ENCODE results near the gene AFF1.

The AFF1 gene

GRCh38 chr4:86921608-86922252, 13.1 kb upstream of the AFF1 start:
- no peak for DNase-seq (ENCODE audit: low read depth, low spot score)

GRCh38 chr4:86924811-86925210, 10.0 kb upstream of the AFF1 start:
- DNase-seq (ENCODE audit: low read depth, low spot score), result no peak

GRCh38 chr4:86926435-86927086, 8.2 kb upstream of the AFF1 start:
- no peak for DNase-seq (ENCODE audit: low read depth, low spot score)

GRCh38 chr4:86927843-86928395, 6.9 kb upstream of the AFF1 start:
- DNase-seq (ENCODE audit: low read depth, low spot score), result no peak

- DNase-seq (ENCODE audit: low read depth, low spot score), result no peak
Observed at GRCh38 chr4:86928400-86929255, 6.2 kb upstream of the AFF1 start.

- DNase-seq (ENCODE audit: low read depth, low spot score), result no peak
Observed at GRCh38 chr4:86934147-86934770, 552 bp upstream of the AFF1 start.

- DNase-seq (ENCODE audit: low read depth, low spot score), result no peak
Observed at GRCh38 chr4:86935566-86935852, 698 bp downstream of the AFF1 start.

- DNase-seq (ENCODE audit: low read depth, low spot score), result peak; percentile 50
Observed at GRCh38 chr4:86935853-86936733, 1.3 kb downstream of the AFF1 start.

DNA sequence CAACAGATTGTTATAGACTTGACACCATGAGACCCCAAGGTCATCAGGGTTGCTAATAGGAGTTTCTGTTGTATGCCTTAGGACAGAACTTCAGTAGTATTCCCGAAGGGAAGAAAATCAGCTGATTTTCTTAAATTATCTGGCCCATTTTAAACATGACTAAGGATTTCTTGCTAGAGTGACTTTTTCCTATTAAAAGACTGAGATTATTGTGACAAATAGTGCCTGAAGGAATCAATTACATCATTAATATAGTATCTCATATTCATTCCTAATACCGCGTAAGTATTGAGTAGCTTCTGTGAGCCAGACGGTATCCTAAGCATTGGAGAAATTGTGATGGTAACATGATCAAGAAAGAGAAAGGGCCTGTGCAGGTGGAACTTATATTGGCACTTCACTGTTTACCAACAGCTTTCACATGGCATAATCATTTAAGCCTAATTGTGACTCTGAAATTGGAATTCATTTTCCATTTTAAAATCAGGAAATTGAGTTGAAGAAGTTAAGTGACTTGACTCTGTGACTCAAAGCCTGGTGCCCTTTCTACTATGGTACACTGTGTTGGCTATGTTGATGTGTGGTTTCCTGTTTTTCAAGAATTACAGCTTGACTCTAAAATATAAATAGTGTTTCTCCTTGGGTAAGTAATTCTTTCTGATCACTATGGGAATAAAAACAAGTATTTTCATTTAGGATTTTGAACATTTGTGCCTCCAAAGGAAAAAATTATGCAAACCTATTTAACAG, 4.1 kb downstream of the AFF1 start:
- no peak for DNase-seq (ENCODE audit: low read depth, low spot score)

- no peak for DNase-seq (ENCODE audit: low read depth, low spot score)
Observed at GRCh38 chr4:86939729-86940575, 5.1 kb downstream of the AFF1 start.

DNA sequence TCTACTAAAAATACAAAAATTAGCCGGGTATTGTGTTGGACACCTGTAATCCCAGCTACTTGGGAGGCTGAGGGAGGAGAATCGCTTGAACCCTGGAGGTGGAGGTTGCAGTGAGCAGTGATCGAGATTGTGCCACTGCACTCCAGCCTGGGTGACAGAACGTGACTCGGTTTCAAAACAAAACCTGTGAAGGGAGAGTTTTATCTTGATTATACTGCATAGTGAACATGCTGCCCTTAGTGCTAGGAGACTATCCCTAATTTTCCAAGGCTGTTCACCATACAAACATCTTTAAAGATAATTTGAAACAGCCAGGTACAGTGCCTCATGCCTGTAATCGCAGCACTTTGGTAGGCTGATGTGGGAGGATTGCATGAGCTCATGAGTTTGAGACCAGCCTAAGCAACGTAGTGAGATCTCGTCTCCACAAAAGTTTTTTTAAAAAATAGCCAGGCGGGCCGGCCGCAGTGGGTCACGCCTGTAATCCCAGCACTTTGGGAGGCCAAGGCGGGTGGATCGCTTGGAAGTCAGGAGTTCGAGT, 6.2 kb downstream of the AFF1 start:
- DNase-seq (ENCODE audit: low read depth, low spot score), result no peak

DNA sequence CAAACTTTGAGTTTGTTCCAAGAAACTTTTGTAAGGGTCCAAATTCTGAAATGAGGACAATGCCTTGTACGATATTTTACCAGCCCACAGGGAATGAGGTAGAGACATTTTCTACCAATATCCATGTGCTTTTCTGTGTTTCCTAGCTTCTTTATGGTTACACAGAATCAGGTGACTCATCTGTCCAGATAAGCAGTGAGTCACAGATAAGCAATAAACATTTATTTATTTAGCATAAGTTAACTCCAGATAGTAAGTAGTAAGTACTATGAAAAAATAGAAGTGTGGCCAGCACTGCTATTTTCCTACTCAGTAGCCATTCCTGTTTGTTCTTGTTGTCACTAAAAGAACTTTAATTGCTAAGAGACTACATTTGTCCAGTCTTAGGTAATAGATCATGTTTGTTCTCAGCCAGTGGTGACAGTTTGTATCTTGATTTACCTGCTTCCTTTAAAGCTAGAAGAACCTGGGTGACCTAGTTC, 7.4 kb downstream of the AFF1 start:
- DNase-seq (ENCODE audit: low read depth, low spot score), result no peak

DNA sequence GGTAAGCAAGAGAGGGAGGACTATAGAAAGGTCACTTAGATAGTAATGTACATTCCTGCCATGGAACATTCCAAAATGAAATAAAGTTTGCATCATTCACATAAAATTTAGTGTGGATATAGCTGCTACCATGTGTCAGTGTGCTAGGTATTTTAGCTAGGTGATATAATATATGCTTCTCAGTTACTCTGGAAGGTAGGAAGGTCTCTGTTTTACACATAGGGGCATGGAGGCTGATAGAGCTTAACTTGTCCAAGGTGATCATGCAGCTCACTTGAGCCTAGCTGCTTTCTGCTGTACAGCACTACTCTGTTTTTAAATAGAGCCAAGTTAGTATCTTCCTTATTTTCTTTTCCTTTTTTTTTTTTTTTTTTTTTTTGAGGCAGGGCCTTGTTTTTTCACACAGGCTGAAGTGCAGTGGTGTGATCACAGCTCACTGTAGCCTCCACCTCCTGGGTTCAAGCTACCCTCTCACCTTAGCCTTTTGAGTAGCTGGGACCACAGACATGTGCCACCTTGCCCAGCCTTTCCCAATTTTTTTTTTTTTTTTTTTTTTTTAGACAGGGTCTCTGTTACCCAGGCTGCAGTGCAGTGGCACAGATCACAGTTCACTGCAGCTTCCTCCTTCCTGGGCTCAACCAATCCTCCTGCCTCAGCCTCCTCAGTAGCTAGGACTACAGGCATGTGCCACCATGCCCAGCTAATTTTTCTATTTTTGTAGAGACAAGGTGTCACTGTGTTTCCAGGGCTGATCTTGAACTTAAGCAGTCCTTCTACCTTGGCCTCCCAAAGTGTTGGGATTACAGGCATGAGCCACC, 10.4 kb downstream of the AFF1 start:
- DNase-seq (ENCODE audit: low read depth, low spot score), result no peak

GRCh38 chr4:86946868-86947500, 12.2 kb downstream of the AFF1 start:
- no peak for DNase-seq (ENCODE audit: low read depth, low spot score)

- DNase-seq (ENCODE audit: low read depth, low spot score), result no peak
Observed at GRCh38 chr4:86947501-86948120, 12.8 kb downstream of the AFF1 start.

DNA sequence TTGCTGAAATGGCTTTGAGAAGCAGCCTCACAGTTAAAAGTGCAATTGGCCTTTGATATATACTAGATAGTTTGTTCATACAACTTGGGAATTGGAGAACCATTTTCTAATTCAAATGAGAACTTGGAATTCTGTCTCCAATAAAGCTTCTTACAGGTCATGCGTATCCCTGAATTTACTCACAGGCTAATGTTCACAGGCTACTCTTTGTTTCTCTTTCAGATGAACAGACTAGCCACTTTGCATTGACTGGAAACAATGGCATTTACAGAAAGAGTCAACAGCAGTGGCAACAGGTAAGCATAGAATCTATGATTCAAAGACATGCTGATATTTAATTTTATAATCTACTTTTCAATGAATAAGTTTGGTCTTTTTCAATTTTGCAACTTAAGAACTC, 13.5 kb downstream of the AFF1 start:
- no peak for DNase-seq (ENCODE audit: low read depth, low spot score)

- no peak for DNase-seq (ENCODE audit: low read depth, low spot score)
Observed at GRCh38 chr4:86950831-86951525, 16.2 kb downstream of the AFF1 start.
